Spleen (tissue), 7 donors: ENCODE measurements around the gene AFTPH.

Experiments used
- POLR2AphosphoS5 ChIP-seq, 3 donors: sonication (generic); formaldehyde crosslinking; IDR thresholded peaks; one replicate each; pipeline ENCODE4 v1.5.1; 2017; ENCODE audit warnings: antibody characterized with exemption in 3 of 3
- TF ChIP-seq, protein P1 (sequence below), 11 experiments: fragments of 200-600 bp in 7 of 11; fragments of 450-650 bp in 4 of 11; sonication (generic) in 4 of 11; IDR thresholded peaks in 8 of 11; conservative IDR thresholded peaks in 3 of 11; 1 replicate in 7 of 11; 2 replicates in 4 of 11; pipeline versions ENCODE4 v1.4.0 to v1.8.0; 2016 to 2021; ENCODE audit warnings: antibody characterized with exemption in 11 of 11, inconsistent platforms in 4 of 11, mild to moderate bottlenecking in 1 of 11
- donor health status: DM: no; HTN: no; CAD: no; lungs with moderate emphysema.
- donor health status: DM: no; HTN: no; CAD: no.
- donor health status: DM: no; HTN: no; CAD: no.

DNA sequence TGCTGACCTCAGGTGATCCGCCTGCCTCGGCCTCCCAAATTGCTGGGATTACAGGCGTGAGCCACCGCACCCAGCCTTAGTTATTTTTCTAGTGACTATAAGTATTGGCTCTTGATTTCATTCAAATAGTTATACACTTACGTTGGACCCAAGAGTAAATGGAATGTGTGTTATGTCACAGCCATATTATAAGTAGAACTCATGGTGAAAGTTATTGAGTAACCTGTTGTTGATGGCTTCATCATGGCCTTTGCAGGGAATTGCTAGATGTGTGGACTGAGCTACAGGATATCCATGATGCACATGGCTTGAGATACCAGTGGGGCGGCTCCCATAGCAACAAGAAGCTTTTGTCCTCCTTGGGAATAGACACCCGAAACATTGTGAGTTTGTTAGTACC, 44.7 kb downstream of the AFTPH start:
- TF ChIP-seq, protein P1, sequence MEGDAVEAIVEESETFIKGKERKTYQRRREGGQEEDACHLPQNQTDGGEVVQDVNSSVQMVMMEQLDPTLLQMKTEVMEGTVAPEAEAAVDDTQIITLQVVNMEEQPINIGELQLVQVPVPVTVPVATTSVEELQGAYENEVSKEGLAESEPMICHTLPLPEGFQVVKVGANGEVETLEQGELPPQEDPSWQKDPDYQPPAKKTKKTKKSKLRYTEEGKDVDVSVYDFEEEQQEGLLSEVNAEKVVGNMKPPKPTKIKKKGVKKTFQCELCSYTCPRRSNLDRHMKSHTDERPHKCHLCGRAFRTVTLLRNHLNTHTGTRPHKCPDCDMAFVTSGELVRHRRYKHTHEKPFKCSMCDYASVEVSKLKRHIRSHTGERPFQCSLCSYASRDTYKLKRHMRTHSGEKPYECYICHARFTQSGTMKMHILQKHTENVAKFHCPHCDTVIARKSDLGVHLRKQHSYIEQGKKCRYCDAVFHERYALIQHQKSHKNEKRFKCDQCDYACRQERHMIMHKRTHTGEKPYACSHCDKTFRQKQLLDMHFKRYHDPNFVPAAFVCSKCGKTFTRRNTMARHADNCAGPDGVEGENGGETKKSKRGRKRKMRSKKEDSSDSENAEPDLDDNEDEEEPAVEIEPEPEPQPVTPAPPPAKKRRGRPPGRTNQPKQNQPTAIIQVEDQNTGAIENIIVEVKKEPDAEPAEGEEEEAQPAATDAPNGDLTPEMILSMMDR (IDR thresholded peaks at IDR 0.05 in 8 of 11, conservative IDR thresholded peaks at IDR 0.05 in 3 of 11), result no peak
- no peak for TF ChIP-seq POLR2AphosphoS5 (IDR thresholded peaks at IDR 0.05)
